Thyroid gland (tissue), 4 donors: ENCODE measurements around the gene WDR70.

Experiments used
- CTCF ChIP-seq, 6 experiments: fragments of 200-600 bp in 3 of 6; fragments of 450-650 bp in 3 of 6; sonication (generic) in 3 of 6; IDR thresholded peaks; one replicate each; pipeline ENCODE4 v1.5.1; 2016 to 2019; ENCODE audit warnings: antibody characterized with exemption in 6 of 6, mild to moderate bottlenecking in 2 of 6, inconsistent platforms in 1 of 6, moderate library complexity in 1 of 6
- POLR2A ChIP-seq, 2 donors: fragments of 450-650 bp; IDR thresholded peaks; one replicate each; pipeline ENCODE4 v1.6.1; 2017; ENCODE audit warnings: antibody characterized with exemption in 2 of 2, mild to moderate bottlenecking in 2 of 2, moderate library complexity in 1 of 2

- TF ChIP-seq CTCF (IDR thresholded peaks at IDR 0.05) (no peak), POLR2A (IDR thresholded peaks at IDR 0.05) (no peak)
These were observed 414.0 kb downstream of the WDR70 start for GRCh38 chr5:37792975-37793631.
